Measurements from ENCODE around the gene PARN.

DNA sequence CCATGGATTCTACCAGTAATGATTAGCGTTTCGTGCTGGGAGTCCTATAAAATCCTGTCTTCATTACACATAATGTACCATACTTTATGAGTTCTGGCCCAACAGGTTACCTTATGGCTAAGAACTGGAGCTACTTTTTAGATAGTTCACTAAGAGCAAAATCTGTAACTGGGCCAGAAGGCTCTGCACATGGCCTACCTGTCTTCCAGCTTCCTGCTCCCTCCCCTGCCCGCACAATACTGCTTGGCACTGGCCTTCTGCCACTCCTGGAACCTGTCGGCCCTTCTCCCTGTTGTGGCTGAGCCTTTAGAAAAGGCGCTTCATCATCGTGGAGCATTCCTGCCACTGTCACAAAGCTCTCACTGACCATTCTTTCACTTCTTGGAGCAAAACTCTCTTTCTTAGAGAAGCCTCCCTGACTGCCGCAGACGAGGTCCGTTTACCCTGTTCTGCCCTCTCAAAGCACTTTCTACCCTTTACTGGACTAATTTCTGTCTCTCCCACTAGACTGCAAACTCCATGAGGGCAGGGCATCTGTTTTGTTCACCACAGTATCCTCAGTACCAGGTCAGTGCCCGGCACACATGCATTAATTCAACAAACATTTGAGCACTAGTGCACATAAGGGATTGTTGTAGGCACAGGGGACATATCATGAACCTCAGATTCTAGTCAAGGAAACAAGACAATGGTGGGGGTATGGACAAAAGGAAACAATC, 116.5 kb downstream of the PARN start:
- TF ChIP-seq, protein P1, sequence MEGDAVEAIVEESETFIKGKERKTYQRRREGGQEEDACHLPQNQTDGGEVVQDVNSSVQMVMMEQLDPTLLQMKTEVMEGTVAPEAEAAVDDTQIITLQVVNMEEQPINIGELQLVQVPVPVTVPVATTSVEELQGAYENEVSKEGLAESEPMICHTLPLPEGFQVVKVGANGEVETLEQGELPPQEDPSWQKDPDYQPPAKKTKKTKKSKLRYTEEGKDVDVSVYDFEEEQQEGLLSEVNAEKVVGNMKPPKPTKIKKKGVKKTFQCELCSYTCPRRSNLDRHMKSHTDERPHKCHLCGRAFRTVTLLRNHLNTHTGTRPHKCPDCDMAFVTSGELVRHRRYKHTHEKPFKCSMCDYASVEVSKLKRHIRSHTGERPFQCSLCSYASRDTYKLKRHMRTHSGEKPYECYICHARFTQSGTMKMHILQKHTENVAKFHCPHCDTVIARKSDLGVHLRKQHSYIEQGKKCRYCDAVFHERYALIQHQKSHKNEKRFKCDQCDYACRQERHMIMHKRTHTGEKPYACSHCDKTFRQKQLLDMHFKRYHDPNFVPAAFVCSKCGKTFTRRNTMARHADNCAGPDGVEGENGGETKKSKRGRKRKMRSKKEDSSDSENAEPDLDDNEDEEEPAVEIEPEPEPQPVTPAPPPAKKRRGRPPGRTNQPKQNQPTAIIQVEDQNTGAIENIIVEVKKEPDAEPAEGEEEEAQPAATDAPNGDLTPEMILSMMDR (IDR thresholded peaks at IDR 0.05 in 2 of 3, conservative IDR thresholded peaks at IDR 0.05 in 1 of 3; ENCODE audit: borderline replicate concordance in 1 of 3, insufficient read depth in 1 of 3, low read depth in 2 of 3, low read length in 2 of 3): no peak
- TF ChIP-seq POLR2A (IDR thresholded peaks at IDR 0.05; ENCODE audit: borderline replicate concordance, extremely low read depth, insufficient read depth, insufficient read length) (no peak), ZNF274 (IDR thresholded peaks at IDR 0.05; ENCODE audit: low read depth, low read length) (no peak), EZH2 (IDR thresholded peaks at IDR 0.05) (no peak), JUND (IDR thresholded peaks at IDR 0.05) (no peak), RAD21 (IDR thresholded peaks at IDR 0.05; ENCODE audit: low read depth) (no peak), POLR2AphosphoS5 (IDR thresholded peaks at IDR 0.05; ENCODE audit: low read depth, low read length) (no peak), ELF1 (IDR thresholded peaks at IDR 0.05; ENCODE audit: borderline replicate concordance, low read depth) (no peak)
- TF ChIP-seq, protein P2, sequence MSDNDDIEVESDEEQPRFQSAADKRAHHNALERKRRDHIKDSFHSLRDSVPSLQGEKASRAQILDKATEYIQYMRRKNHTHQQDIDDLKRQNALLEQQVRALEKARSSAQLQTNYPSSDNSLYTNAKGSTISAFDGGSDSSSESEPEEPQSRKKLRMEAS (IDR thresholded peaks at IDR 0.05): no peak
